GM12878 (cell line): Measurements from ENCODE around the gene SCLY. TPM values are rescaled to one million over a fixed set of nuclear protein-coding genes. Genes with fewer than 3 reads are reported as not detected.

Experiments used
- CBX3 ChIP-seq: fragments of 200-600 bp; sonication (generic); IDR thresholded peaks from 2 replicates; pipeline ENCODE4 v1.6.1; 2016; ENCODE audit warnings: low read depth, borderline replicate concordance
- CHD1 ChIP-seq: IDR thresholded peaks from 2 replicates; pipeline ENCODE4 v1.6.1; 2012; ENCODE audit warnings: low read depth, low read length, improper control_type of control experiment
- CREB1 ChIP-seq: IDR thresholded peaks from 2 replicates; pipeline ENCODE4 v1.6.1; 2012; ENCODE audit warnings: low read depth, mild to moderate bottlenecking, inconsistent platforms
- ESRRA ChIP-seq: IDR thresholded peaks from 2 replicates; pipeline ENCODE4 v1.6.1; 2012; ENCODE audit warnings: mild to moderate bottlenecking, low read length, improper control_type of control experiment
- GABPA ChIP-seq: IDR thresholded peaks from 2 replicates; pipeline ENCODE4 v1.6.1; 2014; ENCODE audit warnings: antibody characterized with exemption, low read depth, mild to moderate bottlenecking, inconsistent platforms
- MYB ChIP-seq: fragments of 150-350 bp; IDR thresholded peaks from 2 replicates; pipeline ENCODE4 v1.6.1; 2014; ENCODE audit warnings: mild to moderate bottlenecking, low read depth, low read length, borderline replicate concordance
- NFYB ChIP-seq: IDR thresholded peaks from 2 replicates; pipeline ENCODE4 v1.6.1; 2011; ENCODE audit warnings: low read depth, mild to moderate bottlenecking, low read length, improper control_type of control experiment, moderate library complexity; ENCODE audit not compliant: insufficient read depth
- NR2F1 ChIP-seq: fragments of 450-650 bp; conservative IDR thresholded peaks from 2 replicates; pipeline ENCODE4 v1.6.1; 2017; ENCODE audit warnings: mild to moderate bottlenecking
- PAX5 ChIP-seq: IDR thresholded peaks from 2 replicates; pipeline ENCODE4 v1.6.1; 2011; ENCODE audit warnings: low read depth, low read length, borderline replicate concordance
- SPI1 ChIP-seq: IDR thresholded peaks from 2 replicates; pipeline ENCODE4 v1.6.1; 2011; ENCODE audit warnings: low read depth, mild to moderate bottlenecking, low read length, moderate library complexity, borderline replicate concordance; ENCODE audit not compliant: insufficient read depth
- polyA plus RNA-seq, 11 experiments: library from polyadenylated mRNA; depleted of rRNA in 4 of 11; unstranded in 6 of 11; stranded (reverse) in 5 of 11; fragments of >200 nt; fragmentation: Nextera tagmentation in 4 of 11; fragmentation: Illumina TruSeq in 1 of 11; extraction: Ambion mirVana in 4 of 11; extraction: Trizol in 1 of 11; gene quantifications; 1 replicate in 1 of 11; 2 replicates in 10 of 11; pipeline versions ENCODE4 v1.2.1 to v1.2.3, GENCODE V29; 2011 to 2016; ENCODE audit warnings: inconsistent platforms in 2 of 11, missing spikeins in 2 of 11, low read depth in 1 of 11
- total RNA-seq, 4 experiments: library from RNA; depleted of rRNA in 3 of 4; stranded (reverse); fragments of >200 nt in 3 of 4; fragmentation: Illumina TruSeq in 1 of 4; extraction: Trizol in 1 of 4; gene quantifications; 2 replicates each; pipeline versions ENCODE4 v1.2.1 to v1.2.3, GENCODE V29; 2013 to 2021
- TF ChIP-seq, protein P1 (sequence below): fragments of 450-650 bp; IDR thresholded peaks from 2 replicates; pipeline ENCODE4 v1.6.1; 2017; ENCODE audit warnings: mild to moderate bottlenecking, low read depth, inconsistent platforms; ENCODE audit not compliant: poor library complexity, severe bottlenecking
- TF ChIP-seq, protein P2 (sequence below): fragments of 150-350 bp; IDR thresholded peaks from 2 replicates; pipeline ENCODE4 v1.6.1; 2016; ENCODE audit warnings: low read depth, low read length
- TF ChIP-seq, protein P3 (sequence below): fragments of 450-650 bp; IDR thresholded peaks from 2 replicates; pipeline ENCODE4 v1.6.1; 2017; ENCODE audit warnings: low read depth, mild to moderate bottlenecking, moderate library complexity
- TF ChIP-seq, protein P4 (sequence below): fragments of 450-650 bp; IDR thresholded peaks from 2 replicates; pipeline ENCODE4 v1.6.1; 2017; ENCODE audit warnings: borderline replicate concordance
- TF ChIP-seq, protein P5 (sequence below): fragments of 450-650 bp; conservative IDR thresholded peaks from 2 replicates; pipeline ENCODE4 v1.6.1; 2017; ENCODE audit warnings: mild to moderate bottlenecking, moderate library complexity
- TF ChIP-seq, protein P6 (sequence below): fragments of 450-650 bp; IDR thresholded peaks from 2 replicates; pipeline ENCODE4 v1.6.1; 2016; ENCODE audit warnings: mild to moderate bottlenecking

The SCLY gene
- total and polyA plus RNA-seq, 10 of the 15 experiments (the other 5 are each of a cell fraction or from before 2014, with no cell fraction given) = 3.3 to 49.1 (median 32.3) TPM

DNA sequence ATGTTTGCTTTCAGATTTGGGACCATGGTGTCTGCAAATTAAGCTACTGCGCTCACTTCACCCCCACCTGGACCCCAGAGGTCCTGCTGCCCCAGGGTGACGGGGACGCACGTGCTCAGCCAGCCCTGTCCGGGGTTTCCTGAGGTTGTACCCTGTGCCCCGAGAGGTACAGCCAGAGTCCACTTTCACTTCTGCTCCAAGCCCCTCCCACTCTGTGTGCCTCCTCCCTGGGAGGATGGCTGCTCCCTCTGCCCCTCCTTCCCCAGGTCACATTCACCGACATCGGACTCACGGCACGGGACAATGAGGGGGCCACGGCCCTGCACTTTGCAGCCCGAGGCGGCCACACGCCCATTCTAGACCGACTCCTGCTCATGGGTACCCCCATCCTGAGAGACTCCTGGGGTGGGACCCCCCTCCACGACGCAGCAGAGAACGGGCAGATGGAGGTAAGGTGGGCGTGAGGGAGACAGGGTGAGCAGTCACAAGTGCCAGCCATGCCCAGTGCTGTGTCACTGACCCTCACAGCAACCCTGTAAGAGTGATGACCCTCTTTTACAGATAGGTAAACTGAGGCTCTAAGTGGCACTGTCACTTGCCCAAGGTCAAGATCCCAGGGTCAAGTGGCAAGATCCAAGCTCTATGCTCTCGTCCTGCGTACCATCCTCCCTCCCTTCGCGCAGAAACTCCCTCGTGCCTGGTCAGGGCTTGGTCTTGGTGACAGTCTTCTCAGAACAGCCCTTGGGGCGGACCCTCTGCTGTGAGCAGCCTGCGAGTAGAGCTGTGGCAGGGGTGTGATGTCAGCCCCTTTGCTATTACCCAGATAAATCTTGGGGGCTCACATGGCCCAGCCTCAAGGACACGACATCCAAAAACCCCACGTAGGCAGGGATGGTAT is 47.0 kb downstream of the SCLY start (continued):
- TF ChIP-seq CBX3 (no peak), PAX5 (peak; percentile 73; the same call in 1 of the 2 replicates), ESRRA (no peak), CREB1 (no peak), MYB (no peak), NFYB (no peak), SPI1 (peak; percentile 85; the same call in 1 of the 2 replicates), GABPA (no peak), NR2F1 (peak; percentile 84), CHD1 (no peak)
- TF ChIP-seq, protein P1, sequence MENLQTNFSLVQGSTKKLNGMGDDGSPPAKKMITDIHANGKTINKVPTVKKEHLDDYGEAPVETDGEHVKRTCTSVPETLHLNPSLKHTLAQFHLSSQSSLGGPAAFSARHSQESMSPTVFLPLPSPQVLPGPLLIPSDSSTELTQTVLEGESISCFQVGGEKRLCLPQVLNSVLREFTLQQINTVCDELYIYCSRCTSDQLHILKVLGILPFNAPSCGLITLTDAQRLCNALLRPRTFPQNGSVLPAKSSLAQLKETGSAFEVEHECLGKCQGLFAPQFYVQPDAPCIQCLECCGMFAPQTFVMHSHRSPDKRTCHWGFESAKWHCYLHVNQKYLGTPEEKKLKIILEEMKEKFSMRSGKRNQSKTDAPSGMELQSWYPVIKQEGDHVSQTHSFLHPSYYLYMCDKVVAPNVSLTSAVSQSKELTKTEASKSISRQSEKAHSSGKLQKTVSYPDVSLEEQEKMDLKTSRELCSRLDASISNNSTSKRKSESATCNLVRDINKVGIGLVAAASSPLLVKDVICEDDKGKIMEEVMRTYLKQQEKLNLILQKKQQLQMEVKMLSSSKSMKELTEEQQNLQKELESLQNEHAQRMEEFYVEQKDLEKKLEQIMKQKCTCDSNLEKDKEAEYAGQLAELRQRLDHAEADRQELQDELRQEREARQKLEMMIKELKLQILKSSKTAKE = no peak
- TF ChIP-seq, protein P2, sequence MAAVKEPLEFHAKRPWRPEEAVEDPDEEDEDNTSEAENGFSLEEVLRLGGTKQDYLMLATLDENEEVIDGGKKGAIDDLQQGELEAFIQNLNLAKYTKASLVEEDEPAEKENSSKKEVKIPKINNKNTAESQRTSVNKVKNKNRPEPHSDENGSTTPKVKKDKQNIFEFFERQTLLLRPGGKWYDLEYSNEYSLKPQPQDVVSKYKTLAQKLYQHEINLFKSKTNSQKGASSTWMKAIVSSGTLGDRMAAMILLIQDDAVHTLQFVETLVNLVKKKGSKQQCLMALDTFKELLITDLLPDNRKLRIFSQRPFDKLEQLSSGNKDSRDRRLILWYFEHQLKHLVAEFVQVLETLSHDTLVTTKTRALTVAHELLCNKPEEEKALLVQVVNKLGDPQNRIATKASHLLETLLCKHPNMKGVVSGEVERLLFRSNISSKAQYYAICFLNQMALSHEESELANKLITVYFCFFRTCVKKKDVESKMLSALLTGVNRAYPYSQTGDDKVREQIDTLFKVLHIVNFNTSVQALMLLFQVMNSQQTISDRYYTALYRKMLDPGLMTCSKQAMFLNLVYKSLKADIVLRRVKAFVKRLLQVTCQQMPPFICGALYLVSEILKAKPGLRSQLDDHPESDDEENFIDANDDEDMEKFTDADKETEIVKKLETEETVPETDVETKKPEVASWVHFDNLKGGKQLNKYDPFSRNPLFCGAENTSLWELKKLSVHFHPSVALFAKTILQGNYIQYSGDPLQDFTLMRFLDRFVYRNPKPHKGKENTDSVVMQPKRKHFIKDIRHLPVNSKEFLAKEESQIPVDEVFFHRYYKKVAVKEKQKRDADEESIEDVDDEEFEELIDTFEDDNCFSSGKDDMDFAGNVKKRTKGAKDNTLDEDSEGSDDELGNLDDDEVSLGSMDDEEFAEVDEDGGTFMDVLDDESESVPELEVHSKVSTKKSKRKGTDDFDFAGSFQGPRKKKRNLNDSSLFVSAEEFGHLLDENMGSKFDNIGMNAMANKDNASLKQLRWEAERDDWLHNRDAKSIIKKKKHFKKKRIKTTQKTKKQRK = no peak
- TF ChIP-seq, protein P3, sequence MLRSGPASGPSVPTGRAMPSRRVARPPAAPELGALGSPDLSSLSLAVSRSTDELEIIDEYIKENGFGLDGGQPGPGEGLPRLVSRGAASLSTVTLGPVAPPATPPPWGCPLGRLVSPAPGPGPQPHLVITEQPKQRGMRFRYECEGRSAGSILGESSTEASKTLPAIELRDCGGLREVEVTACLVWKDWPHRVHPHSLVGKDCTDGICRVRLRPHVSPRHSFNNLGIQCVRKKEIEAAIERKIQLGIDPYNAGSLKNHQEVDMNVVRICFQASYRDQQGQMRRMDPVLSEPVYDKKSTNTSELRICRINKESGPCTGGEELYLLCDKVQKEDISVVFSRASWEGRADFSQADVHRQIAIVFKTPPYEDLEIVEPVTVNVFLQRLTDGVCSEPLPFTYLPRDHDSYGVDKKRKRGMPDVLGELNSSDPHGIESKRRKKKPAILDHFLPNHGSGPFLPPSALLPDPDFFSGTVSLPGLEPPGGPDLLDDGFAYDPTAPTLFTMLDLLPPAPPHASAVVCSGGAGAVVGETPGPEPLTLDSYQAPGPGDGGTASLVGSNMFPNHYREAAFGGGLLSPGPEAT = 0 out of 2 replicates have a peak, but pooled peaks have one; percentile 50
- TF ChIP-seq, protein P4, sequence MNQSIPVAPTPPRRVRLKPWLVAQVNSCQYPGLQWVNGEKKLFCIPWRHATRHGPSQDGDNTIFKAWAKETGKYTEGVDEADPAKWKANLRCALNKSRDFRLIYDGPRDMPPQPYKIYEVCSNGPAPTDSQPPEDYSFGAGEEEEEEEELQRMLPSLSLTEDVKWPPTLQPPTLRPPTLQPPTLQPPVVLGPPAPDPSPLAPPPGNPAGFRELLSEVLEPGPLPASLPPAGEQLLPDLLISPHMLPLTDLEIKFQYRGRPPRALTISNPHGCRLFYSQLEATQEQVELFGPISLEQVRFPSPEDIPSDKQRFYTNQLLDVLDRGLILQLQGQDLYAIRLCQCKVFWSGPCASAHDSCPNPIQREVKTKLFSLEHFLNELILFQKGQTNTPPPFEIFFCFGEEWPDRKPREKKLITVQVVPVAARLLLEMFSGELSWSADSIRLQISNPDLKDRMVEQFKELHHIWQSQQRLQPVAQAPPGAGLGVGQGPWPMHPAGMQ = no peak
- TF ChIP-seq, protein P5, sequence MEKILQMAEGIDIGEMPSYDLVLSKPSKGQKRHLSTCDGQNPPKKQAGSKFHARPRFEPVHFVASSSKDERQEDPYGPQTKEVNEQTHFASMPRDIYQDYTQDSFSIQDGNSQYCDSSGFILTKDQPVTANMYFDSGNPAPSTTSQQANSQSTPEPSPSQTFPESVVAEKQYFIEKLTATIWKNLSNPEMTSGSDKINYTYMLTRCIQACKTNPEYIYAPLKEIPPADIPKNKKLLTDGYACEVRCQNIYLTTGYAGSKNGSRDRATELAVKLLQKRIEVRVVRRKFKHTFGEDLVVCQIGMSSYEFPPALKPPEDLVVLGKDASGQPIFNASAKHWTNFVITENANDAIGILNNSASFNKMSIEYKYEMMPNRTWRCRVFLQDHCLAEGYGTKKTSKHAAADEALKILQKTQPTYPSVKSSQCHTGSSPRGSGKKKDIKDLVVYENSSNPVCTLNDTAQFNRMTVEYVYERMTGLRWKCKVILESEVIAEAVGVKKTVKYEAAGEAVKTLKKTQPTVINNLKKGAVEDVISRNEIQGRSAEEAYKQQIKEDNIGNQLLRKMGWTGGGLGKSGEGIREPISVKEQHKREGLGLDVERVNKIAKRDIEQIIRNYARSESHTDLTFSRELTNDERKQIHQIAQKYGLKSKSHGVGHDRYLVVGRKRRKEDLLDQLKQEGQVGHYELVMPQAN = 0 out of 2 replicates have a peak, but pooled peaks have one; percentile 44
- TF ChIP-seq, protein P6, sequence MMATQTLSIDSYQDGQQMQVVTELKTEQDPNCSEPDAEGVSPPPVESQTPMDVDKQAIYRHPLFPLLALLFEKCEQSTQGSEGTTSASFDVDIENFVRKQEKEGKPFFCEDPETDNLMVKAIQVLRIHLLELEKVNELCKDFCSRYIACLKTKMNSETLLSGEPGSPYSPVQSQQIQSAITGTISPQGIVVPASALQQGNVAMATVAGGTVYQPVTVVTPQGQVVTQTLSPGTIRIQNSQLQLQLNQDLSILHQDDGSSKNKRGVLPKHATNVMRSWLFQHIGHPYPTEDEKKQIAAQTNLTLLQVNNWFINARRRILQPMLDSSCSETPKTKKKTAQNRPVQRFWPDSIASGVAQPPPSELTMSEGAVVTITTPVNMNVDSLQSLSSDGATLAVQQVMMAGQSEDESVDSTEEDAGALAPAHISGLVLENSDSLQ = no peak
